GF-D8 (cell line): ENCODE data around the gene KLHL25.

Experiments
- DNase-seq: peaks from one replicate; lab custom pipeline; 2025; lab: John Stamatoyannopoulos, UW

Gene KLHL25

GRCh38 chr15:85777250-85778106, 17.2 kb downstream of the KLHL25 start:
- DNase-seq, result no peak

- DNase-seq, result no peak
Measured at GRCh38 chr15:85773970-85774369, 20.8 kb downstream of the KLHL25 start.

GRCh38 chr15:85773249-85773648, 21.5 kb downstream of the KLHL25 start:
- no peak for DNase-seq

GRCh38 chr15:85772668-85773067, 22.1 kb downstream of the KLHL25 start:
- DNase-seq, result no peak

- DNase-seq, result no peak
Measured at GRCh38 chr15:85771781-85772445, 22.8 kb downstream of the KLHL25 start.

- DNase-seq, result no peak
Measured at GRCh38 chr15:85771271-85771670, 23.5 kb downstream of the KLHL25 start.

GRCh38 chr15:85770096-85771041, 24.4 kb downstream of the KLHL25 start:
- no peak for DNase-seq

- no peak for DNase-seq
Measured at GRCh38 chr15:85769182-85769900, 25.4 kb downstream of the KLHL25 start.

- DNase-seq, result no peak
Measured at GRCh38 chr15:85768595-85769168, 26.0 kb downstream of the KLHL25 start.

GRCh38 chr15:85767785-85768529, 26.8 kb downstream of the KLHL25 start:
- no peak for DNase-seq

- DNase-seq, result no peak
Measured at GRCh38 chr15:85766001-85766831, 28.5 kb downstream of the KLHL25 start.

- DNase-seq, result no peak
Measured at GRCh38 chr15:85764649-85765277, 30.0 kb downstream of the KLHL25 start.

- DNase-seq, result no peak
Measured at GRCh38 chr15:85763673-85764633, 30.8 kb downstream of the KLHL25 start.

GRCh38 chr15:85763157-85763556, 31.6 kb downstream of the KLHL25 start:
- no peak for DNase-seq

- no peak for DNase-seq
Measured at GRCh38 chr15:85762756-85763127, 32.0 kb downstream of the KLHL25 start.

GRCh38 chr15:85762039-85762755, 32.5 kb downstream of the KLHL25 start:
- no peak for DNase-seq

- no peak for DNase-seq
Measured at GRCh38 chr15:85761635-85762034, 33.1 kb downstream of the KLHL25 start.
